Small intestine (tissue), 7 donors: ENCODE data around the gene CCDC33. TPM values are rescaled to one million over a fixed set of nuclear protein-coding genes. Genes with fewer than 3 reads are reported as not detected.

Source experiments
- DNase-seq, 2 donors: peaks; one replicate each; pipeline versions ENCODE4 v3.0.0 to v3.0.0-alpha.2; 2013
- FAIRE-seq: peaks from 2 replicates; lab custom pipeline; 2012; peaks lifted over from hg19 to GRCh38; lab: Jason Lieb, UNC
- H3K27ac ChIP-seq, 3 donors: one replicate each; pipeline ENCODE4 v1.5.1; 2013; ENCODE audit warnings: low read length in 2 of 3, mild to moderate bottlenecking in 2 of 3, control low read depth in 1 of 3, inconsistent platforms in 1 of 3, low read depth in 1 of 3, moderate library complexity in 1 of 3
- H3K27me3 ChIP-seq, 3 donors: one replicate each; pipeline ENCODE4 v1.6.1; 2013; ENCODE audit warnings: low read length in 3 of 3, inconsistent platforms in 1 of 3; ENCODE audit not compliant: control insufficient read depth in 3 of 3, insufficient read depth in 3 of 3
- H3K36me3 ChIP-seq, 3 donors: one replicate each; pipeline ENCODE4 v1.6.1; 2013; ENCODE audit warnings: low read length in 3 of 3, inconsistent platforms in 1 of 3, low read depth in 1 of 3, mild to moderate bottlenecking in 1 of 3, moderate library complexity in 1 of 3; ENCODE audit not compliant: control insufficient read depth in 3 of 3, insufficient read depth in 2 of 3
- H3K4me1 ChIP-seq, 3 donors: one replicate each; pipeline ENCODE4 v1.6.1; 2013; ENCODE audit warnings: low read length in 2 of 3, inconsistent platforms in 1 of 3, low read depth in 1 of 3, mild to moderate bottlenecking in 1 of 3, moderate library complexity in 1 of 3; ENCODE audit not compliant: control insufficient read depth in 3 of 3, insufficient read depth in 2 of 3
- H3K4me3 ChIP-seq, 3 donors: one replicate each; pipeline ENCODE4 v1.5.1; 2013; ENCODE audit warnings: low read length in 3 of 3, control low read depth in 1 of 3, inconsistent platforms in 1 of 3, low read depth in 1 of 3, mild to moderate bottlenecking in 1 of 3, moderate library complexity in 1 of 3
- H3K9me3 ChIP-seq, 2 donors: one replicate each; pipeline ENCODE4 v1.6.1; 2013; ENCODE audit warnings: low read depth in 1 of 2, low read length in 1 of 2; ENCODE audit not compliant: control insufficient read depth in 2 of 2, insufficient read depth in 1 of 2
- WGBS, 3 donors: extraction: QIAGEN DNeasy Blood & Tissue Kit; methylation state at CpG; one replicate each; pipeline ENCODE4 v1.1.7; 2013; 5-methylcytosine and 5-hydroxymethylcytosine counted together
- polyA plus RNA-seq, 4 donors: library from polyadenylated mRNA; stranded (reverse) in 3 of 4; unstranded in 1 of 4; fragments of 200-250 nt in 3 of 4; fragments of 120-200 nt in 1 of 4; gene quantifications; one replicate each; pipeline versions ENCODE4 v1.2.1 to v1.2.3, GENCODE V29; 2013
- donor health status: healthy with polysubstance abuse.
- donor health status: control.
- donor health status: control.
- donor health status: Bipolar disorder and iron deficiency.
- donor health status: healthy.

CCDC33 gene
- polyA plus RNA-seq, 4 donors, result 0.01 to 1.1 TPM; not detected in 2

- peaks cover 0 to 5% (median 4%) of the 10 kb centered on the region in 3 donors for H3K27me3 ChIP-seq
- H3K9me3 ChIP-seq, result no peaks in the 10 kb centered on the region
- no peak overlapping the region for H3K4me3 ChIP-seq
- 34 to 42% (median 41%) methylated on average over 7 of the region's 7 CpGs for WGBS, 3 donors
- no peaks in the 10 kb centered on the region for H3K36me3 ChIP-seq
- no peak for FAIRE-seq
- no peaks in the 10 kb centered on the region for H3K4me1 ChIP-seq
- no peak for DNase-seq
- no peak overlapping the region for H3K27ac ChIP-seq
Measured at GRCh38 chr15:74253211-74253921, 17.2 kb downstream of the CCDC33 start.

GRCh38 chr15:74257105-74257504 lies 21.0 kb downstream of the CCDC33 start:
- Histone ChIP-seq H3K27me3 (peaks cover 0 to 6% (median 5%) of the 10 kb centered on the region in 3 donors), H3K4me3 (no peak overlapping the region), H3K27ac (no peak overlapping the region), H3K4me1 (peaks cover 0 to 5% (median 0%) of the 10 kb centered on the region in 3 donors), H3K9me3 (no peaks in the 10 kb centered on the region), H3K36me3 (no peaks in the 10 kb centered on the region)
- no peak for FAIRE-seq
- no peak for DNase-seq
- WGBS, 3 donors, result 84 to 89% (median 85%) methylated on average over 6 of the region's 6 CpGs

GRCh38 chr15:74257623-74258022 lies 21.5 kb downstream of the CCDC33 start:
- H3K27me3 ChIP-seq, result peaks cover 0 to 6% (median 5%) of the 10 kb centered on the region in 3 donors
- FAIRE-seq, result no peak
- H3K36me3 ChIP-seq, result no peaks in the 10 kb centered on the region
- no peak overlapping the region for H3K4me3 ChIP-seq
- 67 to 89% (median 75%) methylated on average over 1 of the region's 1 CpG for WGBS, 3 donors
- DNase-seq, result no peak
- H3K27ac ChIP-seq, result no peak overlapping the region
- peaks cover 0 to 5% (median 0%) of the 10 kb centered on the region in 3 donors for H3K4me1 ChIP-seq
- no peaks in the 10 kb centered on the region for H3K9me3 ChIP-seq

GRCh38 chr15:74258456-74259291 lies 22.5 kb downstream of the CCDC33 start:
- Histone ChIP-seq H3K4me3 (no peak overlapping the region), H3K36me3 (no peaks in the 10 kb centered on the region), H3K27me3 (peaks cover 0 to 6% (median 0%) of the 10 kb centered on the region in 3 donors), H3K27ac (no peak overlapping the region), H3K4me1 (peaks cover 0 to 5% (median 0%) of the 10 kb centered on the region in 3 donors), H3K9me3 (no peaks in the 10 kb centered on the region)
- DNase-seq, result no peak
- no peak for FAIRE-seq
- WGBS, 3 donors, result 51 to 57% (median 56%) methylated on average over 7 of the region's 7 CpGs

GRCh38 chr15:74259292-74259648 lies 23.1 kb downstream of the CCDC33 start:
- no peaks in the 10 kb centered on the region for H3K36me3 ChIP-seq
- H3K4me1 ChIP-seq, result peaks cover 0 to 5% (median 0%) of the 10 kb centered on the region in 3 donors
- WGBS, 3 donors, result 11 to 28% (median 27%) methylated on average over 5 of the region's 5 CpGs
- no peak overlapping the region for H3K27ac ChIP-seq
- no peaks in the 10 kb centered on the region for H3K9me3 ChIP-seq
- no peak for FAIRE-seq
- DNase-seq, result no peak
- H3K4me3 ChIP-seq, result no peak overlapping the region
- H3K27me3 ChIP-seq, result peaks cover 0 to 6% (median 0%) of the 10 kb centered on the region in 3 donors

GRCh38 chr15:74259821-74260607 lies 23.9 kb downstream of the CCDC33 start:
- no peaks in the 10 kb centered on the region for H3K36me3 ChIP-seq
- DNase-seq (no peak), FAIRE-seq (no peak)
- WGBS, 3 donors, result 72 to 74% (median 74%) methylated on average over 12 of the region's 12 CpGs
- H3K4me3 ChIP-seq, result no peak overlapping the region
- H3K27me3 ChIP-seq, result peaks cover 0 to 6% (median 0%) of the 10 kb centered on the region in 3 donors
- no peaks in the 10 kb centered on the region for H3K9me3 ChIP-seq
- H3K27ac ChIP-seq, result no peak overlapping the region
- H3K4me1 ChIP-seq, result peaks cover 0 to 5% (median 0%) of the 10 kb centered on the region in 3 donors

- Histone ChIP-seq H3K4me1 (peaks cover 0 to 5% (median 0%) of the 10 kb centered on the region in 3 donors), H3K4me3 (no peak overlapping the region), H3K27ac (no peak overlapping the region), H3K27me3 (peaks cover 0 to 6% (median 0%) of the 10 kb centered on the region in 3 donors), H3K9me3 (no peaks in the 10 kb centered on the region), H3K36me3 (no peaks in the 10 kb centered on the region)
- WGBS, 3 donors, result 76 to 85% (median 77%) methylated on average over 3 of the region's 3 CpGs
- FAIRE-seq (no peak), DNase-seq (no peak)
Measured at GRCh38 chr15:74261041-74261440, 24.9 kb downstream of the CCDC33 start.

GRCh38 chr15:74261685-74262084 lies 25.6 kb downstream of the CCDC33 start:
- Histone ChIP-seq H3K4me1 (peaks cover 0 to 5% (median 0%) of the 10 kb centered on the region in 3 donors), H3K27me3 (peaks cover 0 to 6% (median 0%) of the 10 kb centered on the region in 3 donors), H3K27ac (no peak overlapping the region), H3K9me3 (no peaks in the 10 kb centered on the region), H3K4me3 (no peak overlapping the region), H3K36me3 (no peaks in the 10 kb centered on the region)
- WGBS, 3 donors, result 90 to 96% (median 92%) methylated on average over 7 to 8 of the region's 8 CpGs
- FAIRE-seq, result no peak
- DNase-seq, result no peak
